Stimulated activated naive CD8-positive, alpha-beta T cell treated with anti-CD3 and anti-CD28 coated beads, Interleukin-15, Interleukin-2, amounts not matched to agents 100 ng/mL and 50 ng/mL, for 24 hours (primary cell): ENCODE results near the gene IFT81.

Experiments used
- H3K27ac Mint-ChIP-seq: one replicate; pipeline ENCODE4 v1.8.0; 2021; ENCODE audit warnings: mild to moderate bottlenecking, mixed read lengths
- H3K27me3 Mint-ChIP-seq: one replicate; pipeline ENCODE4 v1.8.0; 2021; ENCODE audit warnings: mixed read lengths
- H3K36me3 Mint-ChIP-seq: one replicate; pipeline ENCODE4 v1.8.0; 2021; ENCODE audit warnings: low read depth, mixed read lengths
- H3K4me1 Mint-ChIP-seq: one replicate; pipeline ENCODE4 v1.8.0; 2021; ENCODE audit warnings: low read depth, mixed read lengths
- H3K4me3 Mint-ChIP-seq: one replicate; pipeline ENCODE4 v1.8.0; 2021; ENCODE audit warnings: mild to moderate bottlenecking, mixed read lengths
- H3K9me3 Mint-ChIP-seq: one replicate; pipeline ENCODE4 v1.8.0; 2021; ENCODE audit warnings: mixed read lengths

The IFT81 gene

GRCh38 chr12:110102255-110102654, 21.9 kb upstream of the IFT81 start:
- Mint-ChIP-seq H3K4me1 (peaks cover 14% of the 10 kb centered on the region), H3K27ac (no peak overlapping the region), H3K4me3 (no peak overlapping the region), H3K9me3 (no peaks in the 10 kb centered on the region), H3K27me3 (no peaks in the 10 kb centered on the region), H3K36me3 (no peaks in the 10 kb centered on the region)

DNA sequence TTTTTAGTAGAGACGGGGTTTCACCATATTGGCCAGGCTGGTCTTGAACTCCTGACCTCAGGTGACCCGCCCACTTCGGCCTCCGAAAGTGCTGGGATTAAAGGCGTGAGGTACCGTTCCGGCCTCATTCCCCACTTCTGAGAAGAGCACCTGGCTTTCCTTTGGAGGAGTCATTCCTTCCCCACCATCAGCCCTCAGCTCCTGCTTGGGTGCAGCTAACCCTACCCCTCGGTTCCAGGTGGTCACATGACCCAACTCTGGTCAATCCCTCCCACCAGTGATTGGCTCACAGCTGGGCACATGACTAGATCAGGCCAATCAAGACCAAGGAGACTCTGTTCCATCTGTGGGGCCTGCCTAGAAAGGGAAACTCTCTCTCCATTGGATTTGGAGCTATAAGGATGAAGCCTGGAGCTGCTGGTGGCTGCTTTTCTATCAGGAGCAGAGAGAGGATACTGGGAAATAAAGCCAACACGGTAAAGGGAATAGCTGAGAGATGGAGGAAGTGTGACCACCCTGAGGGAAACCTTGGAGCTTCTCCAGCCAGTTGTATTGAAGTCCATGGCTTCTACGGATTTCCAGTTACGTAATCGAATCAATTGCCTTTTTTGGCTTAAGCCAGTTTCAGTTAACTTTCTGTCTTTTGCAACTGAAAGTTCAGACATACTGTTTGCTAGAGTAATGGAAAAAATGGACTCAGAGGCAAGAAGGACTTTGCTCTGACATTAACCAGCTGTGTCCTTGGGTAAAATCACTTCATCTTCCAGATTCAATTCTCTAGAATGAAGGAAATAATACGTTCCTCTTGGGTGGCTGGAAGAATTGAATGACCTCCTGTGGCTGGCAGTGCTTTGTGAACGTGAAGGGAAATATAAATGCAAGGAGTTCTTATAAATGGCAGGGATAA, 19.7 kb upstream of the IFT81 start:
- H3K4me1 Mint-ChIP-seq: peaks cover 14% of the 10 kb centered on the region
- H3K27ac Mint-ChIP-seq: no peak overlapping the region
- H3K9me3 Mint-ChIP-seq: no peaks in the 10 kb centered on the region
- no peaks in the 10 kb centered on the region for H3K36me3 Mint-ChIP-seq
- H3K4me3 Mint-ChIP-seq: no peak overlapping the region
- peaks cover 5% of the 10 kb centered on the region for H3K27me3 Mint-ChIP-seq

DNA sequence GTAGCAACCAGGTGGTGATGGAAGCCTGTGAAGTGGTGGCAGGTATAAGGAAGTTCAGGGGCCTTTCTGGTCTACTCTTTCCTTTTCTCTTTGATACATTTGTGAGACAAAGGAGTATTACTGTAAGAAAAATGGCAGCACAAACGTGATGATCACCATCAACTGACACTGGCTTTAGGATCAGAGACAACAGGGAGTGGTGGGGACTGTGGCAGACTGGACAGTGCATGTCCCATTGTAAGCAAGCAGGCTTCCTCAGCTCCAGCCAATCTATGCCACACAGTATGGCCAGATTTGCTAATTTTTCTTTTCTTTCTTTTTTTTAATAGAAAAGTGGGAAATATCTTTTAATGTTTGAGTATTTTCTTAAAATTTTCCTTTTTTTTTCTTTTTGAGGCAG, 19.0 kb upstream of the IFT81 start:
- H3K36me3 Mint-ChIP-seq: no peaks in the 10 kb centered on the region
- H3K27me3 Mint-ChIP-seq: peaks cover 8% of the 10 kb centered on the region
- H3K27ac Mint-ChIP-seq: no peak overlapping the region
- no peaks in the 10 kb centered on the region for H3K9me3 Mint-ChIP-seq
- H3K4me1 Mint-ChIP-seq: peaks cover 12% of the 10 kb centered on the region
- H3K4me3 Mint-ChIP-seq: no peak overlapping the region

DNA sequence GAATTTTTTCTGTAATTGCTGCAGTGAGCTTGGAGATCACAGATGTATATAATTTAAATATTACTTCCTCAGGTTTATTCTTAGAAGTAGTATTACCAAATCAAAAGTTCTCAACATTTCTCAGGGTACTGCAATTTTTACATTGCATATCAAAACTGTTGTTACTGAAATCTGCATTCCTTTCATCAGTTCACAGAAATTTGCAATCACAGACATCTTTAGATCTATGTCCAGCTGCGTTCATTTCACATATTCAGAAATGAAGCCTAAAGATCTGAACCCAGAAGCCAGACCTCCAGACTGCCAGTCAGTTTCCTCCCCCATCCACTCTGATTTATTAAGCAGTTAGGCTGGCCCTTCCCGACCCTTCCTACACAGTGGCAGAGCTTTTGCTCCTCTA, 18.2 kb upstream of the IFT81 start:
- no peaks in the 10 kb centered on the region for H3K36me3 Mint-ChIP-seq
- H3K4me3 Mint-ChIP-seq: no peak overlapping the region
- H3K27me3 Mint-ChIP-seq: peaks cover 9% of the 10 kb centered on the region
- H3K4me1 Mint-ChIP-seq: peaks cover 5% of the 10 kb centered on the region
- H3K9me3 Mint-ChIP-seq: no peaks in the 10 kb centered on the region
- H3K27ac Mint-ChIP-seq: no peak overlapping the region

GRCh38 chr12:110107369-110108281, 16.5 kb upstream of the IFT81 start:
- H3K27ac Mint-ChIP-seq: no peak overlapping the region

GRCh38 chr12:110108309-110109036, 15.7 kb upstream of the IFT81 start:
- Mint-ChIP-seq H3K27ac (no peak overlapping the region), H3K36me3 (no peaks in the 10 kb centered on the region), H3K9me3 (no peaks in the 10 kb centered on the region), H3K4me3 (no peak overlapping the region), H3K4me1 (no peaks in the 10 kb centered on the region), H3K27me3 (peaks cover 9% of the 10 kb centered on the region)

More at GRCh38 chr12:110107369-110108281, 16.5 kb upstream of the IFT81 start:
- no peaks in the 10 kb centered on the region for H3K4me1 Mint-ChIP-seq
- peaks cover 9% of the 10 kb centered on the region for H3K27me3 Mint-ChIP-seq
- no peaks in the 10 kb centered on the region for H3K9me3 Mint-ChIP-seq
- no peaks in the 10 kb centered on the region for H3K36me3 Mint-ChIP-seq
- no peak overlapping the region for H3K4me3 Mint-ChIP-seq

DNA sequence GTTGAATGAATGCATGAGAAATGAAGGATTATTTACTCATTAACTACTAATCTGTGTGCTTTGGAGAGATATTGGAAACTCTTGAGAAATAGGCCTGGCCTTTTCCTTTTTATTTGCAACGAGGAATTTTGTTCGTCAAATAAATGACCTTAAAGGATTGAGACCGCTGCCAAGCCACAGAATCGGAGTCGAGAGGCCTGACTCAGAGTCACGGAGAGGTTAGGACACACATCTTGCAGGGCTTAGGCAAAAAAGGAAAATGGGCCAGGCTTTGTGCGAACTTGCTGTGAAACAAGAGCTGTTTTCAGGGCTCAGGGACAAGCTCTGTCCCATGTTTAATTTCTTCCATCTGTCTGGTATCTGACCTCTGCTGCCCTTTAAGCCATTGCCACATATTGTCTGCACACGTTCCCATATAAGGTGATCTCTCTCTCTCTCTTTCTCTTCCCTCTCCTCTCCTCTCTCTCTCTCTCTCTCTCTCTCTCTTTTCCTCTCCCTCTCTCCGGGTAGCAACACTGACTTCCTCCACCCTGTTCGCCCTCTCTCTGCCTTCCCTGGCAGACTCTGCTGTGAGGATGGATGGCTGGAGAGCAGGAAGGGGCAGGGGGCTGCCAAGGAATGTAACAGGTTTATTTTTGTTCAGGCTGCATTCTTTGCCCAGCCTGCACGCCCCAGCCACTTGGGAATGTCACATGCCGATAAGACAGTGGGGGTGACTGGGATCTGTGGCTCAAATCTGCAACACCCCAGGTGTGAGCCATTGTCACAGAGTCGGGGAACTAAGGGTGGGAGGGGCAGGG, 14.9 kb upstream of the IFT81 start:
- Mint-ChIP-seq H3K4me3 (no peak overlapping the region), H3K4me1 (no peaks in the 10 kb centered on the region), H3K27me3 (peaks cover 9% of the 10 kb centered on the region), H3K9me3 (no peaks in the 10 kb centered on the region), H3K36me3 (no peaks in the 10 kb centered on the region), H3K27ac (no peak overlapping the region)

GRCh38 chr12:110109837-110110535, 14.2 kb upstream of the IFT81 start:
- Mint-ChIP-seq H3K27ac (no peak overlapping the region), H3K9me3 (no peaks in the 10 kb centered on the region), H3K4me1 (no peaks in the 10 kb centered on the region), H3K36me3 (no peaks in the 10 kb centered on the region), H3K4me3 (no peak overlapping the region), H3K27me3 (peaks cover 9% of the 10 kb centered on the region)

DNA sequence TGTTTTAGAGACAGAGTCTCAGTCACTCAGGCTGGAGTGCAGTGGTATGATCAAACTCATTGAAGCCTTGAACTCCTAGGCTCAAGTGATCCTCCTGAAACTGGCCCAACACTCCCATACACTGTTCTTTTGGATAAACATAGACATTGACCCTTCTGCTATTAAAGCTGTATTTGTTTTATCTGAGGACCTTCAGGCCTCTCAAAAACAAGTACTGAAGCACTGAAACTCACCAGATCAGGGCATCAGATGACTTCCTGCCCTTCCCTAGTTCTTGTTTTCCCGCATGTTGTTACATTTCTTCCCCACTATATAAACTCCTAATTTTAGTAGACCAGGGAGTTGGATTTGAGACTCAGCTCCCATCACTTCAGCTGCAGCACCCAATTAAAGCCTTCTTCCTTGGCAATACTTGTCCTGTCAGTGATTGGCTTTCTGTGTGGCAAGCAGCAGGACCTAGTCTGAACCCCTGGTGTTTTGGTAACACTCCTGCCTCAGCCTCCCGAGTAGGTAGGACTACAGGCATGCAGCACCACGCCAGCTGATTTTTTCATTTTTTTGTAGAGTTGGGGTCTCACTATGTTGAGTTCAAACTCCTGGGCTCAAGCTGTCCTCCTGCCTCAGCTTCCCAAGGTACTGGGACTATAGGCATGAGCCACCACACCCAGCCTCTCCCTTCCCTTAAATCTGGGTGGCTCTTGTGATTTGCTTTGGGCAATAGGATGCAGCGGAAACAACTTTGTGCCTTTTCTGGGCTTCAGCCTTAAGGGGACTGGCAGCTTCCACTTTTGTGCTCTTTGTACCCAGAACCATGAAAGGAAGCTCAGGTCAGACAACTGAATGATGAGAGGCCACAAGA, 12.5 kb upstream of the IFT81 start:
- peaks cover 9% of the 10 kb centered on the region for H3K27me3 Mint-ChIP-seq
- no peak overlapping the region for H3K27ac Mint-ChIP-seq
- no peaks in the 10 kb centered on the region for H3K9me3 Mint-ChIP-seq
- H3K4me1 Mint-ChIP-seq: no peaks in the 10 kb centered on the region
- no peaks in the 10 kb centered on the region for H3K36me3 Mint-ChIP-seq
- H3K4me3 Mint-ChIP-seq: no peak overlapping the region

DNA sequence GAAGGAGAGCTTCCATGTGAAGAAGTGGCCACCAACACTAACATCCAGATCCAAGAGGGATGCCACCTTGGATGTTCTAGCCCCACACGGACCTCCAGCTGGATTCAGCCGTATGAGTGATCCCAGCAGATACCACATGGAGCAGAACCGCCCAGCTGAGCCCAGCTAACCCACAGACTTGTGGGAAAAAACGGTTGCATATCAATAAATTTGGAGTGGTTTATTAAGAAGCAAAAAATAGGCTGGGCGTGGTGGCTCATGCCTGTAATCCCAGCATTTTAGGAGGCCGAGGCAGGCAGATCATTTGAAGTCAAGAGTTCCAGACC, 11.9 kb upstream of the IFT81 start:
- Mint-ChIP-seq H3K4me1 (no peaks in the 10 kb centered on the region), H3K27ac (no peak overlapping the region), H3K4me3 (no peak overlapping the region), H3K36me3 (no peaks in the 10 kb centered on the region), H3K27me3 (peaks cover 9% of the 10 kb centered on the region), H3K9me3 (no peaks in the 10 kb centered on the region)

DNA sequence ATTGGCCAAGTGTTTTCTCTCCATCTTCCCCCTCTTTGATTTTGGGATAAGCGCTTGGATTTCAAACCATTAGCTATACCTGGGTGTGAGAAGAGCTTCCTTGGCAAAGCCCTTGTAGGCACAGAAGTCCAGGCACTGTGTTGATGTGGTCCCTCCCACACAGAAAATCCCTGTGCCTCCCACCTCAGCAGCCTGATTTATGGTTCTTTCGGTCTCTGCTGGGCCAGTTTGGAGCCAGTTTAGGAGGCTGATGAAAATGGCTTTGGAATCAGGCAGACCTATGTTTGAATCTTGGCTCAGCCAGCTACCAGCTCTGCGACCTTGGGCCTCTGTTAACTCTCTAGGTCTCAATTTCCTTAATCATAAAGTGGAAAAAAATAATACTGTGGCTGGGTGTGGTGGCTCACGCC, 9.6 kb upstream of the IFT81 start:
- H3K9me3 Mint-ChIP-seq: no peaks in the 10 kb centered on the region
- no peak overlapping the region for H3K27ac Mint-ChIP-seq
- H3K4me3 Mint-ChIP-seq: no peak overlapping the region
- peaks cover 4% of the 10 kb centered on the region for H3K27me3 Mint-ChIP-seq
- H3K4me1 Mint-ChIP-seq: no peaks in the 10 kb centered on the region
- no peaks in the 10 kb centered on the region for H3K36me3 Mint-ChIP-seq

GRCh38 chr12:110115675-110116074, 8.5 kb upstream of the IFT81 start:
- no peaks in the 10 kb centered on the region for H3K9me3 Mint-ChIP-seq
- H3K27ac Mint-ChIP-seq: no peak overlapping the region

DNA sequence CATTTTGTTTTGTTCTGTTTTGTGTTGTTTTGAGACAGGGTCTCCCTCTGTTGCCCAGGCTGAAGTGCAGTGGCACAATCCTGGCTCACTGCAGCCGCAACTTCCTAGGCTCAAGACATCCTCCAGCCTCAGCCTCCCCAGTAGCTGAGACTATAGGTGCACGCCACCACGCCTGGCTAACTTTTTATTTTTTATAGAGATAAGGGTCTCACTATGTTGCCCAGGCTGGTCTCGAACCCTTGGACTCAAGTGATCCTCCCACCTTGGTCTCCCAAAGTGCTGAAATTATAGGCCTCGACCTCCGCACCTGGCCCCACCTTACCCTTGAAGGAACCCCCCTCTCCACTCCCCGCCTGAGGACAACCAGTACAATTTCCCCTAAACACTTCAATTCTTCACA, 7.5 kb upstream of the IFT81 start:
- no peaks in the 10 kb centered on the region for H3K4me1 Mint-ChIP-seq
- no peaks in the 10 kb centered on the region for H3K27me3 Mint-ChIP-seq
- H3K4me3 Mint-ChIP-seq: no peak overlapping the region
- H3K9me3 Mint-ChIP-seq: no peaks in the 10 kb centered on the region
- H3K27ac Mint-ChIP-seq: no peak overlapping the region
- no peaks in the 10 kb centered on the region for H3K36me3 Mint-ChIP-seq

More at GRCh38 chr12:110115675-110116074, 8.5 kb upstream of the IFT81 start:
- Mint-ChIP-seq H3K27me3 (no peaks in the 10 kb centered on the region), H3K4me1 (no peaks in the 10 kb centered on the region), H3K36me3 (no peaks in the 10 kb centered on the region), H3K4me3 (no peak overlapping the region)
